IPS-20b (cell line): ENCODE data around the gene POLH.

Experiments used
- H3K27ac ChIP-seq: one replicate; pipeline ENCODE4 v1.5.1; 2013; ENCODE audit warnings: low read length
- H3K27me3 ChIP-seq: 2 replicates; pipeline ENCODE4 v1.6.1; 2013; ENCODE audit warnings: mild to moderate bottlenecking, low read length, inconsistent platforms; ENCODE audit not compliant: insufficient read depth
- H3K36me3 ChIP-seq: 2 replicates; pipeline ENCODE4 v1.6.1; 2013; ENCODE audit warnings: low read depth, mild to moderate bottlenecking, inconsistent platforms, low read length, moderate library complexity; ENCODE audit not compliant: insufficient read depth
- H3K4me1 ChIP-seq: 2 replicates; pipeline ENCODE4 v1.6.1; 2013; ENCODE audit warnings: mild to moderate bottlenecking, control low read depth, inconsistent platforms, low read length, moderate library complexity; ENCODE audit not compliant: insufficient read depth
- H3K4me3 ChIP-seq: 2 replicates; pipeline ENCODE4 v1.5.1; 2013; ENCODE audit warnings: mild to moderate bottlenecking, low read length, inconsistent platforms
- H3K9ac ChIP-seq: 2 replicates; pipeline ENCODE4 v1.6.1; 2013; ENCODE audit warnings: low read depth, mild to moderate bottlenecking, inconsistent platforms, low read length, moderate library complexity
- H3K9me3 ChIP-seq: 2 replicates; pipeline ENCODE4 v1.6.1; 2013; ENCODE audit warnings: mild to moderate bottlenecking, low read depth, low read length, inconsistent platforms; ENCODE audit not compliant: insufficient read depth

Gene POLH

DNA sequence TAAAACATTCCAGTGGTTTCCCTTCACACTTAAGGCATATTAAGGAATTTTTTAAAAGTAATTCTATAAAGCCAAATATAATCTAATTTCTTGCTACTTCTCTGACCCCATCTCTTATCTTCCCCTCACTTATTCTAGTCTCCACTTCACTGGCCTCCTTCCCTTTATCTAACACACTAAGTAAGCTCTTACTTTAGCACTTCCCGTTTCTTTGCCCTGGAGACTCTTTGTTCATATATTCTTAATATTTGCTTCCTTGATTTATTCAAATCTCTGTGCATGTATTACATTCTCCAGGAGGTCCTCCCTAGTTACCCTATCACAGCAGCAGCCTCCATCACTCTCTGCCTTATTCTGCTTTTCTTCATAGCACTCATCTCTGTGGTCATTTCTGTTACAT, 32.8 kb downstream of the POLH start:
- no peaks in the 10 kb centered on the region for H3K9me3 ChIP-seq
- no peaks in the 10 kb centered on the region for H3K27me3 ChIP-seq
- H3K4me3 ChIP-seq: no peak overlapping the region
- H3K27ac ChIP-seq: no peak overlapping the region
- no peak overlapping the region for H3K9ac ChIP-seq
- H3K4me1 ChIP-seq: no peaks in the 10 kb centered on the region
- peaks cover 44% of the 10 kb centered on the region for H3K36me3 ChIP-seq

- Histone ChIP-seq H3K27me3 (no peaks in the 10 kb centered on the region), H3K9ac (no peak overlapping the region), H3K4me3 (no peak overlapping the region), H3K4me1 (no peaks in the 10 kb centered on the region), H3K27ac (no peak overlapping the region), H3K36me3 (peaks cover 44% of the 10 kb centered on the region), H3K9me3 (no peaks in the 10 kb centered on the region)
These were observed 33.4 kb downstream of the POLH start for GRCh38 chr6:43609402-43609801.

DNA sequence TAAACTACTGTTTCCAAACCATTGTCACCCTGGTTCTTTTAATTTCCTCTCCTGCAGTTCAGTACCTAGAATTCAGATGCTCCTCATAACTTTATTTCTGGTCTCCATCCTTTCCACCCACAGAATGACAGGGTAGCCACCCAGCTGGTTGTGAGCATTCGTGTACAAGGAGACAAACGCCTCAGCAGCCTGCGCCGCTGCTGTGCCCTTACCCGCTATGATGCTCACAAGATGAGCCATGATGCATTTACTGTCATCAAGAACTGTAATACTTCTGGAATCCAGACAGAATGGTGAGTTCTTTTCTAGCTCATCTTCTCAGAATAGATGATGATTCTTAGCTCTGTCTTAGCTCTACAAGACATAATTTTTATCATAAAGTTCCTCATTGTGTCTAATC, 34.4 kb downstream of the POLH start:
- Histone ChIP-seq H3K27ac (no peak overlapping the region), H3K9me3 (no peaks in the 10 kb centered on the region), H3K4me3 (no peak overlapping the region), H3K36me3 (peaks cover 35% of the 10 kb centered on the region), H3K27me3 (no peaks in the 10 kb centered on the region), H3K9ac (no peak overlapping the region), H3K4me1 (no peaks in the 10 kb centered on the region)

GRCh38 chr6:43613721-43614395, 37.9 kb downstream of the POLH start:
- Histone ChIP-seq H3K27ac (no peak overlapping the region), H3K4me1 (no peaks in the 10 kb centered on the region), H3K27me3 (no peaks in the 10 kb centered on the region), H3K36me3 (peaks cover 29% of the 10 kb centered on the region), H3K4me3 (no peak overlapping the region), H3K9ac (no peak overlapping the region), H3K9me3 (no peaks in the 10 kb centered on the region)

GRCh38 chr6:43614396-43614730, 38.4 kb downstream of the POLH start:
- Histone ChIP-seq H3K36me3 (peaks cover 34% of the 10 kb centered on the region), H3K4me3 (no peak overlapping the region), H3K9ac (no peak overlapping the region), H3K27ac (no peak overlapping the region), H3K9me3 (no peaks in the 10 kb centered on the region), H3K27me3 (no peaks in the 10 kb centered on the region), H3K4me1 (no peaks in the 10 kb centered on the region)

- no peak overlapping the region for H3K27ac ChIP-seq
- H3K36me3 ChIP-seq: peaks cover 45% of the 10 kb centered on the region
- H3K9me3 ChIP-seq: no peaks in the 10 kb centered on the region
- H3K9ac ChIP-seq: no peak overlapping the region
- no peaks in the 10 kb centered on the region for H3K4me1 ChIP-seq
- no peak overlapping the region for H3K4me3 ChIP-seq
- no peaks in the 10 kb centered on the region for H3K27me3 ChIP-seq
These were observed 40.9 kb downstream of the POLH start for GRCh38 chr6:43616725-43617472.

- Histone ChIP-seq H3K27ac (no peak overlapping the region), H3K4me3 (no peak overlapping the region), H3K27me3 (no peaks in the 10 kb centered on the region), H3K9me3 (no peaks in the 10 kb centered on the region), H3K36me3 (peaks cover 72% of the 10 kb centered on the region), H3K9ac (no peak overlapping the region), H3K4me1 (no peaks in the 10 kb centered on the region)
These were observed 45.3 kb downstream of the POLH start for GRCh38 chr6:43621078-43621835.

DNA sequence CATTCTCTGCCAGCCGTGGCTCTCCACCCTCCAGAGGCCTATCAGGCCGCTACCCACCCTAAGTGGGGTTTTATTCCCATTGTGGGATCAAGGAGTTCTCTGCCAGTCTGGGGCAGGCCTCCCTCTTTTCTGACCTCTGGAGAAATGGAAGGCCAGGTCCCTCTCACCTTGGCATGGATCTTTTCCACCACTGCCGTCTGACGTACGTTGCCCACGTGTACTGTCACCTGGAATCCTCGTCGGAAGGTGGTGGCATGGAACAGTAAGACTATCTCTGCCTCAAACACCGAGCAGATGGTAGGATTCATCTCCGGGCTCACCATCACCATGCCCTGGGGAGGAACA, 45.8 kb downstream of the POLH start:
- H3K36me3 ChIP-seq: peaks cover 76% of the 10 kb centered on the region
- no peak overlapping the region for H3K9ac ChIP-seq

DNA sequence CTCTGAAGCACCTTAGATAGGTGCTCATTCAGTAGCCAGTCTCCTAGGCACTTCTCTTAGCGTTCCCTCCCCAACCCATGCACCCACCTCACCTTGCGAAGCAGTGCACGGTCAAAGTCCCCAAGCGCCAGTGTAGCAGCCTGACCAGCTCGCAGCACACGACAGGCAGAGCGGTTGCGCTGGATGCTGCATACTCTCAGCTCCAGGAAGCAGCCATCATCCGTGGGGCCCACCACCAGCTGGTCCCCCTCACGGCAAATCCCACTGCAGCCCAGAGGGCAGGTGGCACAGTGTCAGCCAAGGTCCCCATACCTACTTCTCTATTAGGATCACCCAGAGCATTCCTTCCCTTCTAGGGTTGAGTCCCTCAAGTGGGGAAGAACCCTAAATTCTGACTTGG, 46.6 kb downstream of the POLH start:
- no peaks in the 10 kb centered on the region for H3K9me3 ChIP-seq
- H3K27me3 ChIP-seq: no peaks in the 10 kb centered on the region
- no peaks in the 10 kb centered on the region for H3K4me1 ChIP-seq
- H3K9ac ChIP-seq: no peak overlapping the region
- no peak overlapping the region for H3K4me3 ChIP-seq
- no peak overlapping the region for H3K27ac ChIP-seq
- peaks cover 83% of the 10 kb centered on the region for H3K36me3 ChIP-seq

More for the DNA sequence above, 45.8 kb downstream of the POLH start:
- Histone ChIP-seq H3K27me3 (no peaks in the 10 kb centered on the region), H3K27ac (no peak overlapping the region), H3K9me3 (no peaks in the 10 kb centered on the region), H3K4me1 (no peaks in the 10 kb centered on the region), H3K4me3 (no peak overlapping the region)

DNA sequence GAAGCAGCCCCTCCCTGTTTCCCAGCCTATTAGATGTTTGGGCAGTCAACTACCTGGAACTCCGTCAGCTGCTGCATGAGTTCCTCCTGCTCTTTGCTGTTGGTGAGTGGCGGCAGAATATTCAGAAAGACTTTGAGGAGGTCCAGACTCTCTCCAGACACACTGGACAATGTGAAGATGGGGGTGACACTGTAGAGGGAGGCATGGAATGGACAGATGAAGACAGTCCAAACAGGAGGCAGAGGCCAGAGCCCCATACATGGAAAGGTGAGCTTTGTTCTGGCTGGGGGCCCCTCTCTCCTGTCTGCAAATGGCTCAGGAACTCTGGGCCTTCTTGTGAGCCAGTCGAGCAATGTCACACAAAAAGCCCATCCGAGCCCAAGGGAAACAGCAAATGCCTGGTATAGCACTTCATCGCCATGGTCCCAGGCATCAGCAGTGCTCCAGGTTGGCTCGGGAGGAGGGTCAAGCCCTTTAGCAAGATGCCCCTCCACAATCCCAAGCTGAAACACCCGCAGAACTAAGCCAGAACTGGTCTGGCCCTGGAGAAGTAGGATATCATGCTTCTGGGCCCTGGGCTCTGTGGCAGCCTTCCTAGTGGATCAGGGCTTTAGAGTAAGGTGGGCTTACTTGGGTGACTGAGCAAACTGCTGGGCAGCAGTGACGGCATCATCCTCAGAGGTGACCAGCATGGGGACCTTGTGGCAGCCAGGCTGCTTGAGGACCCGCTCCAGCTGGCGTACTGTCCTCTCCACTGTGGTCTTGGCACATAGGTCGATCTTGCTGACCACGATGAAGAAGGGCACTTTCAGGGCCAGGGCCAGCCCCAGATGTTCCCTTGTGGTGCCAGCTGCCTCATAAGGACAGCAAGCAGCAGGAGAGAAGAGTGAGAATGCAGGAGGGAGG, 48.1 kb downstream of the POLH start:
- Histone ChIP-seq H3K4me1 (no peaks in the 10 kb centered on the region), H3K36me3 (peaks cover 84% of the 10 kb centered on the region), H3K4me3 (no peak overlapping the region), H3K27me3 (no peaks in the 10 kb centered on the region), H3K9me3 (no peaks in the 10 kb centered on the region), H3K27ac (no peak overlapping the region), H3K9ac (no peak overlapping the region)

DNA sequence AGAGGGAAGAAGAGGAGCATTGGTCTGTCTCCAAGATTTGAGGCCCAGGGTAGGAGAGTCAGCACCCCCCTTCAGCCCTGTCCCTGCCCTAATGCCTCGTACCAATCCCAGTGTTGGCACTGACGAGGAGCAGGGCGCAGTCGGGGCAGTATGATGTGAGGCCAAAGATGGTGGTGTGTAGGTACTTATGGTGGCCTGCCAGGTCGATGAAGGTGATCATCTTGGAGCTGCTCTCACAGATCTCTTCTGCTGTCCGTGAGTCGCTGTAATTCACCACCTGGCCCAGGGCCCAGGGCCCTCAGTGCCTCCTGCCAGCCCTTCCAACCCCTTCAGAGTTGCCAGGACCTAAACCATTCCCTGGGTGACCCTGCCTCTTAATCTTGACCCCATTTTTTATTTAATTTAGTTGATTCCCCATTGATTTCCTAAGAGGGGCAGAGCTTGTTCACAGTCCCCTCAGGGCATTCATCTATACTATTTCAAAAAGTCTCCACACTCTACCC, 48.9 kb downstream of the POLH start:
- no peaks in the 10 kb centered on the region for H3K9me3 ChIP-seq
- peaks cover 77% of the 10 kb centered on the region for H3K36me3 ChIP-seq
- no peaks in the 10 kb centered on the region for H3K27me3 ChIP-seq
- H3K27ac ChIP-seq: no peak overlapping the region
- H3K4me1 ChIP-seq: no peaks in the 10 kb centered on the region
- no peak overlapping the region for H3K9ac ChIP-seq
- H3K4me3 ChIP-seq: no peak overlapping the region
